GM18951 (cell line): ENCODE measurements around the gene AGBL4.

ENCODE experiments used
- POLR2A ChIP-seq: IDR thresholded peaks from 4 replicates; pipeline ENCODE4 v1.6.1; 2011; ENCODE audit warnings: mild to moderate bottlenecking; ENCODE audit not compliant: insufficient read length, insufficient read depth; ENCODE audit errors: extremely low read depth
- in situ Hi-C: fragments of 300-500 bp; cut with MboI; formaldehyde crosslinking; loops from one replicate; pipeline ENCODE4 v1.12.0; 2022; ENCODE audit warnings: low sequenced_read_pairs, mixed read lengths, inconsistent platforms; ENCODE audit not compliant: unreplicated experiment

AGBL4 gene

GRCh38 chr1:48903291-48903690 is 1120.5 kb downstream of the AGBL4 start:
- TF ChIP-seq POLR2A: no peak
- in situ Hi-C loops: no loop called here

- TF ChIP-seq POLR2A: no peak
- in situ Hi-C loops: no loop called here
These were observed 1124.9 kb downstream of the AGBL4 start for GRCh38 chr1:48898894-48899293.

GRCh38 chr1:48889615-48890014 is 1134.1 kb downstream of the AGBL4 start:
- TF ChIP-seq POLR2A: no peak
- in situ Hi-C loops: no loop called here

GRCh38 chr1:48889082-48889481 is 1134.7 kb downstream of the AGBL4 start:
- in situ Hi-C loops: no loop called here
- TF ChIP-seq POLR2A: no peak

- in situ Hi-C loops: no loop called here
These were observed 1136.0 kb downstream of the AGBL4 start for GRCh38 chr1:48887796-48888195.

GRCh38 chr1:48882020-48882419 is 1141.7 kb downstream of the AGBL4 start:
- in situ Hi-C loops: no loop called here
- no peak for TF ChIP-seq POLR2A

More at GRCh38 chr1:48887796-48888195, 1136.0 kb downstream of the AGBL4 start:
- no peak for TF ChIP-seq POLR2A

- no peak for TF ChIP-seq POLR2A
- in situ Hi-C loops: no loop called here
These were observed 1145.4 kb downstream of the AGBL4 start for GRCh38 chr1:48878191-48878940.

- in situ Hi-C loops: no loop called here
- TF ChIP-seq POLR2A: no peak
These were observed 1147.4 kb downstream of the AGBL4 start for GRCh38 chr1:48876330-48876785.

GRCh38 chr1:48875552-48876329 is 1148.0 kb downstream of the AGBL4 start:
- in situ Hi-C loops: no loop called here
- no peak for TF ChIP-seq POLR2A

- in situ Hi-C loops: no loop called here
- TF ChIP-seq POLR2A: no peak
These were observed 1149.8 kb downstream of the AGBL4 start for GRCh38 chr1:48873944-48874343.

GRCh38 chr1:48870596-48870995 is 1153.2 kb downstream of the AGBL4 start:
- in situ Hi-C loops: no loop called here
- no peak for TF ChIP-seq POLR2A

- no peak for TF ChIP-seq POLR2A
These were observed 1154.4 kb downstream of the AGBL4 start for GRCh38 chr1:48869116-48869893.

GRCh38 chr1:48864913-48865312 is 1158.8 kb downstream of the AGBL4 start:
- in situ Hi-C loops: no loop called here
- TF ChIP-seq POLR2A: no peak

More at GRCh38 chr1:48869116-48869893, 1154.4 kb downstream of the AGBL4 start:
- in situ Hi-C loops: no loop called here
